ENCODE results near the gene BSPRY. TPM values are rescaled to one million over a fixed set of nuclear protein-coding genes. Genes with fewer than 3 reads are reported as not detected.
A peak's percentile ranks its signal among the peaks of the same experiment; 100 is the strongest.

BSPRY gene
- under 1 TPM; 0.14 to 0.28 TPM for total RNA-seq
- long read RNA-seq, donor 1 = 0 reads
- long read RNA-seq, donor 2, partial matches to known transcripts = 0 of 1 reads
- long read RNA-seq, donor 2, other reads (novel, unspliced or antisense) = 1 of 1 reads

DNA sequence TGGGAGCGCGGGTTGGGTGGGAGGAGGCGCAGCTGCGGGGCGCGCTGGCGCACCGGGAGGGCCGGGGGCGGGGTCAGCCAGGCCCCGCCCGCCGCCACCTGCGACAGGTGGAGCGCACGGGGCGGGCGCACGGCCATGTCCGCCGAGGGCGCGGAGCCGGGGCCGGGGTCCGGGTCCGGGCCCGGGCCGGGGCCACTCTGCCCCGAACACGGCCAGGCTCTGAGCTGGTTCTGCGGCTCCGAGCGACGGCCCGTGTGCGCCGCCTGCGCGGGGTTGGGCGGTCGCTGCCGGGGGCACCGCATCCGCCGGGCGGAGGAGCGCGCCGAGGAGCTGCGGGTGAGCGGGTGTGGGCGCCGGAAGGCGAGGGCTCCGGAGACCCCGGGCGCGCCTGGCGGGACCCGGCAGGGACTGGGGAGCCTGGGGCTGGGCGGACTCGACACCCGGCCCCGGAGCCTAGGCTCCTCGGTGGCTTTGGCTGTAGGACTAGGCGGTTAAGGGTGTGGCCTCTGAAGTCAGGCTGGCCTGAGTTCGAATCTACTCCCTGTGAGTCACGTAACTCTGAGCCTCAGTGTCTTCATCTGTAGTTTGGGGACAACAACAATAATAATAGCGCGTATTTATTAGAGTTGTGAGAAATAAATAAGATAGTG, at the start of gene BSPRY:
Gene BSPRY (plus strand): TSS at position 97 of the 650 bp plus-strand sequence. CDS start 39 bp downstream, at position 136.
- DNase-seq (ENCODE audit: low spot score) = peak; percentile 77
- intact Hi-C loops (cut with DNase I) = loop anchor here in 1 of 2 donors (5.0 kb wide), 1 partner anchor 182 kb away; no protein-coding TSS in a partner anchor

DNA sequence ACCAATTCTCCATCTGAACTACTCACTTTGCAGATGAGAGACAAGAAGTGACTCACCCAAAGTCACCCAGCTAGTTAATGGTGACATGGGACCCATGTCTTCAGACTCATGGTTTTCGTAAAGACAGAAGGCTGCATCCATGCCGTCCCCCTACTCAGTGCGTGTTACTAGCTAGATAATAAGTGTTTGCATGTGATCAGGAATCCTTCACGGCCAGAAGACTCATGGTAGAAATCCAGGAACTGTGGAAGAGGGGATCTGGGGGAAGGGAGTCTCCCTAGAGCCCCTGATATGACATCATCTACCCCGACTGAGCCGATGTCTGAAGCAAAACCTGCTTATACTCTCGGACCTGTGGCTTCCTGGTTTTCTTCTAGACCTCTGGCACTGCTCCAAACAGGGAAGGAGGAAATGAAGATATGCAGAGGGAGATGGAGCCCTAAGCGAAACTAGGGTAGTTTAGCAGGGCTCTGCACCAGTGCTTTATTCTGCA, 49.5 kb upstream of the BSPRY start:
- DNase-seq (ENCODE audit: low spot score) = no peak
- intact Hi-C loops (cut with DNase I) = no loop called here

DNA sequence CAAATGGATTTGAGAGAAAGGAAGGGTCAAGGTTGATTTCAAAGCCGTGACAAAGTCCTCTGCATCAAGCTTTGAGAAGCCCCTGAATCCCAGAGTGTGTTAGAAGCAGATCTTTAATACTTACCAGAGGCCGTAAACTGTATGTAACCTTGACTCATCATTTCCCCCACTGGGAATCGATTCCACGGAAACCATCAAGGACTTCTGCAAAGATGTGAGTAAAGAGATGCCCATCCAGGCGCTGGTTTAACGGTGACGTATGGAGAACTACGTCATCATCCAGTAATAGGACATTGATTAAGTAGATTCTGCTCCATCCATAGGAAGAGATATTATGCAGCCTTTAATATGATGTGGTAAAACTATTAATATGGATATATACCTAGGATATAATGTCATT, 47.8 kb upstream of the BSPRY start:
- intact Hi-C loops (cut with DNase I) = no loop called here
- DNase-seq (ENCODE audit: low spot score) = no peak

DNA sequence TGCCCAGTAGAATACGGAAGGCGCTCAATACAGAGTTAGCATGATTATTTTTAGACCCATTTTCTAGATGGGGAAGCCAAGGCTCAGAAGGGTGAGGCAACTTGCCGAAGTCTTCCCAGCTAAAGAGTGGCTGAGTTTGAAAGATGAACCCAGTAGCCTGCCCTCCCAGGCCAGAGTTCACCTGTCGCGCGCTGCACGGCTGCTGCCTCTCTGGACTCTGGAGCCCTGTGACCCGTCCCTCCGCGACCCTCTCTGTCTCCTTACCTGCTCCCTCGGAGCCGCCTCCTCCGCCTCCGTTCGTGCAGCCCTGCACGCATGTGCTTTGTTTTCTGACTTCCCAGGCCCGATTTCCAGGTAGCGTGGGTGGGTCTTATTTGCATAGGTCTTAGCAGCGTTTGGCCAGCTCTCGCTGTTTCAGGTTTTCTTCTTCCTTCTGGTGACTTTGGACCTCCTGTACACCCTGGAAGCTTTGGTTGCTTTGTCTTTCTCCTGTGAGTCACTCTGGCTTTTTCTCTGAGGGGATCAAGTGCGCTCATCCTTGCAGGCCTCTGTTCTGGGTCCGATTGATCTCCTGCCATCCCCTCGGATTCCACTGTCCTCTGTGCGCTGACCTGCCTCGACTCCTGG, 46.4 kb upstream of the BSPRY start, which contains the start of gene RNF183:
Gene RNF183 (minus strand): TSS at position 585 of the 627 bp plus-strand sequence. CDS start 5,192 bp downstream, outside the sequence.
- intact Hi-C loops (cut with DNase I) = no loop called here
- no peak for DNase-seq (ENCODE audit: low spot score)

DNA sequence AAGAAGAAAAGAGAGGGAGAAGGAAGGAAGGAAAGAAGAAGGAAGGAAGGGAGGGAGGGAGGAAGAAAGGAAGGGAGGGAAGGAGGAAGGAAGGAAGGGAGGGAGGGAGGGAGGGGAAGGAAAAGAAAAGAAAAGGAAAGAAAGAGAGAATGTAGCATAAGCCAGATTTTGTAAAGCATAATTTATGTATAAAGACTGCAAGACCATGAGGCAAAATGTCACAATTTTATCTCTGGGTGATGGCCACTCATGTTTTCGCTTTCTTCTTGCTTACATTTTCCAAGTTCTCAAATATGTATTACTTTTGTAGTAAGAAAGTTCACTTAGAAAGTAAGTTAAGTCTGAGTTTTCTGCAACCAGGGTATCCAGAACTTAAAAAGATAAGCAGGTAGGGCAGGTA, 42.8 kb upstream of the BSPRY start:
- intact Hi-C loops (cut with DNase I) = no loop called here
- no peak for DNase-seq (ENCODE audit: low spot score)

DNA sequence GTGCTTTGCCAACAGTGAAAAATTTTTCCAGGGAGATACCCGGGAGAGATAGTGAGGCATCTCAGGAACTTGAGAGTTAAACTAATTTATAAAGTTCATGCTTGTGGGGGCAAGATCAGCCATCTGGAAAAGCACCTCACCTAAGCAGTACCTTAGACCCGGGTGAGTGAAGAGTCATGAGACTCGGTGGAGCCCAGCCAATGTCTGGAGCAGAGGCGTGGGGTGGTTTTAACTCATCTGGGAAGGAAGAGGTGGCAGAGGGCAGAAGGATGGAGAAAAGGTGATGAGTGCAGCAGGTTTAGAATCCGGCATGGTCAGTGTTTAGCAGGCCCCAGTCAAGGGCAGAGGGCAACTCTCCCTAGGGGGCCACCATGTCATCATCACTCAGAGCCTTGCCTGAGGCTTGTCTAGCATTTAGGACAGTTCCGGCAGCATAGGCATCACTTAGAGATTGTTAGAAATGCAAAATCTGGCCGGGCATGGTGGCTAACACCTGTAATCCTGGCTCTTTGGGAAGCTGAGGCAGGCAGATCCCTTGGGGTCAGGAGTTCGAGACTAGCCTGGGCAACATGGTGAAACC, 41.9 kb upstream of the BSPRY start:
- intact Hi-C loops (cut with DNase I) = no loop called here
- no peak for DNase-seq (ENCODE audit: low spot score)

- DNase-seq (ENCODE audit: low spot score) = no peak
- intact Hi-C loops (cut with DNase I) = no loop called here
These were observed 40.0 kb upstream of the BSPRY start for GRCh38 chr9:113309204-113309813.

- DNase-seq (ENCODE audit: low spot score) = no peak
- intact Hi-C loops (cut with DNase I) = no loop called here
These were observed 38.8 kb upstream of the BSPRY start for GRCh38 chr9:113310538-113310937.

GRCh38 chr9:113311961-113312360, 37.4 kb upstream of the BSPRY start:
- no peak for DNase-seq (ENCODE audit: low spot score)
- intact Hi-C loops (cut with DNase I) = no loop called here

GRCh38 chr9:113313261-113313660, 36.1 kb upstream of the BSPRY start:
- no peak for DNase-seq (ENCODE audit: low spot score)
- intact Hi-C loops (cut with DNase I) = no loop called here

- DNase-seq (ENCODE audit: low spot score) = no peak
- intact Hi-C loops (cut with DNase I) = no loop called here
These were observed 34.1 kb upstream of the BSPRY start for GRCh38 chr9:113315231-113315630.

- DNase-seq (ENCODE audit: low spot score) = no peak
- intact Hi-C loops (cut with DNase I) = no loop called here
These were observed 33.3 kb upstream of the BSPRY start for GRCh38 chr9:113316030-113316429.

DNA sequence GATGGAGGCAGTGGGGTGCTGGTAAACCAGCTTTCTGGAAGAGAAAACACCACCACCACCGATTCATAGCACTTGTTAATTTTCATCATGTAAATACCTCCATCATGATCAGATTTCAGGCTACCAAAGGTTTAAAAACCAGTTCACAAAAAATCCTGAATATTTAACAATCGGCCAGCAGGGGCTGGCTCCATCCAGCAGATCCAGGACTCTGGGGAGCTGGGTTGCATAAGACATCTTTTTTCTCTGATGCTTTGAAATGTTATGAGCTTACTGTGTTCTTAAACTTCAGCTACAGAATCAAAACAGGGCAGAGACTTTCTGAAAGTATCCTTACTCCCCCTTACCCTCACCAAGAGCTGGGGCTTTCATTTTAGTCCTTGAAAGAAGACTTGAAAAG, 31.6 kb upstream of the BSPRY start:
- no peak for DNase-seq (ENCODE audit: low spot score)
- intact Hi-C loops (cut with DNase I) = loop anchor here in 1 of 2 donors (2.0 kb wide), 1 partner anchor 67 kb away; no protein-coding TSS in a partner anchor

DNA sequence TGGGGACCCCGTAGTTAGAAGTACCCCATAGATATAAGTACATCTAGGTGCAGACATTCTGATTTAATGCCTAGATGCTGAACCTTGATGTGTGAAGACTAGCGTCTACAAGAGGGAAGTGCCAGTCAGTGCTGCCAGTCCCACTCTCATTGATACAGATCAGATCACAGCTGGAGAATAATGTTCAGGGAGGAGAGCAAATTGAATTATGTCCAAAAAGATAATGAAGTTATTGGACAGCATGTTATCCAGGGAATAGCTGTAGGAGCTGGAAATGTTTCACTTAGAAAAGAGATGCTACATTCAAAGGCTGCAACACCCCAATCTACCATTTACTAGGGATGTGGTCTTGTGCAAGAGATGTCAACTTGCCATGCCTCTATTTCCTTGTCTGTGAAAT, 30.3 kb upstream of the BSPRY start:
- no peak for DNase-seq (ENCODE audit: low spot score)
- intact Hi-C loops (cut with DNase I) = loop anchor here in 1 of 2 donors (2.0 kb wide), 1 partner anchor 68 kb away; no protein-coding TSS in a partner anchor

DNA sequence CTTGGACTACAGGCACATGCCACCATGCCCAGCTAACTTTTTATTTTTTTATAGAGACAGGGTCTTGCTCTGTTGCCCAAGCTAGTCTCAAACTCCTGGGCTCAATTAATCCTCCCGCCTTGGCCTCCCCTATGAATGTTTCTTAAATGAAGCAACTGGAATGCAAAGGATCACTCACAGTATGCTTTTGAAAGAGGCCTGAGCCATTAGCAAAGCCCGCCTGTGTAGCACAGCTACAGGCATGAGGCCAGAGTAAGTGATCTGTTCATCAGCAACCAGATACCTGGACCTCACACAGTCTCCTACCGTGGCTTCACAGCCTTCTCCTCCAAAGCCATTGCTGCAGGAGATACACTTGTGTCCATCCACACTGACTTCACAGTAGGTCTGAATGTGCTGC, 29.3 kb upstream of the BSPRY start:
- no peak for DNase-seq (ENCODE audit: low spot score)
- intact Hi-C loops (cut with DNase I) = no loop called here

- DNase-seq (ENCODE audit: low spot score) = no peak
- intact Hi-C loops (cut with DNase I) = no loop called here
These were observed 26.7 kb upstream of the BSPRY start for GRCh38 chr9:113322671-113323070.

DNA sequence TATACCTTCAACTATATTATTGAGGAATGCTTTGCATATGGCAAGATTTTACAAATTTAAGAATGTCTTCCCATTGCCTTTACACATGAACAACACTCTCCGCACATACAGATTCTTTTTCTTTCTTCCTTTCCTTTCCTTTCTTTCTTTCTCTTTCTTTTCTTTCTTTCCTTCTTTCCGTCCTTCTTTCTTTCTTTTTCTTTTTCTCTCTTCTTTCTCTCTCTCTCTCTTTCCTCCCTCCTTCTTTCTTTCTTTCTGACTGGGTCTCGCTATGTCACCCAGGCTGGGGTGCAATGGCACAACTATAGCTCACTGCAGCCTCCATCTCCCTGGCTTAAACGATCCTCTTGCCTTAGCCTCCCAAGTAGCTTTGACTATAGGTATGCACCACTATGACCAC, 23.1 kb upstream of the BSPRY start:
- no peak for DNase-seq (ENCODE audit: low spot score)
- intact Hi-C loops (cut with DNase I) = no loop called here

- intact Hi-C loops (cut with DNase I) = no loop called here
- DNase-seq (ENCODE audit: low spot score) = no peak
These were observed 21.1 kb upstream of the BSPRY start for GRCh38 chr9:113328045-113328782.

GRCh38 chr9:113331780-113332179, 17.6 kb upstream of the BSPRY start:
- no peak for DNase-seq (ENCODE audit: low spot score)
- intact Hi-C loops (cut with DNase I) = loop anchor here in 1 of 2 donors (10.0 kb wide), 1 partner anchor 1557 kb away; no protein-coding TSS in a partner anchor
